ENCODE data around the gene CLIP4.
"Not testable (repeated sequence)": the region's sequence is repeated elsewhere in the genome, so short reads cannot be mapped to it uniquely, and the experiment has no call there.

The CLIP4 gene

DNA sequence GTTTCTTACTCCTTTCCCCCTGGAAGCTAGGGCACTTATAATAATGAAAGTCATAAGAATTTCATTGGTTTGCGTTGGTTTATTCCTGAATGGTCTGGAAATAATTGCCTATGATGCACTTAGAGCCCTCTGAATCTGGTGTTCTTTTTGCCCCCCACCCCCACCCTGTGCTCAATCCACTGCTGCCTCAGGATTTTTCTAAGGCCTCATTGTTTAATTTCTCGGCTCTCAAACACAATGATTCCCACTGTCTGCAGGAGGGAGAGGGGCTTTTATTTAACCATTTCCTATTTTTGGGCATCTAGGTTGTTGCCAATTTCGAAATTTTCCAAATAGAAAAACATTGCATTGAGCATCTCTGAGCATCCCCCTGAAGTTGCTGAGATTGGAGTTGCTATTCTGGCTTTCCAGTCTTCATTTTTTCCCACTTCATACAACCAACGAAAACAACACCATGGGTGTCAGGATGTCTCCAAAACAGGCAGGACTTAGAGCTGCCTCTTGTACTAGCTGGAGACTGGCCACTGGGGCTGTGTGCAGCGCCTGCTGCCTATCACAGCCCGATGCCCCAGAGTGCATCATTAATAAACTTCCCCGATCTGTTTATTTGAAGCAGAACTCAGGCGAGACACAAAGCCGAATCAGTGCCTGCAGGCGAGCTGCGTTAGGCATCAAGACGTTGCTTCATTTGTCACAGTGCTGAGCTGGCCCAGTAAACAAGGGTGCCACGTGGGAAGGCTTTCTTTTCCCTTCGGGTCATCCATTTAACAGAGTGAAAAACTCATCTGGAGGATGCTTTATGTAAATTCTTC lies 39.1 kb upstream of the CLIP4 start:
- H3K27me3 Mint-ChIP-seq (ENCODE audit: low read depth) = peaks cover 9% of the 10 kb centered on the region
- peaks cover 4% of the 10 kb centered on the region for H3K9me3 Mint-ChIP-seq
- H3K4me1 Mint-ChIP-seq = peaks cover 31% of the 10 kb centered on the region
- no peak overlapping the region for H3K4me3 Mint-ChIP-seq
- TF ChIP-seq, protein P1, sequence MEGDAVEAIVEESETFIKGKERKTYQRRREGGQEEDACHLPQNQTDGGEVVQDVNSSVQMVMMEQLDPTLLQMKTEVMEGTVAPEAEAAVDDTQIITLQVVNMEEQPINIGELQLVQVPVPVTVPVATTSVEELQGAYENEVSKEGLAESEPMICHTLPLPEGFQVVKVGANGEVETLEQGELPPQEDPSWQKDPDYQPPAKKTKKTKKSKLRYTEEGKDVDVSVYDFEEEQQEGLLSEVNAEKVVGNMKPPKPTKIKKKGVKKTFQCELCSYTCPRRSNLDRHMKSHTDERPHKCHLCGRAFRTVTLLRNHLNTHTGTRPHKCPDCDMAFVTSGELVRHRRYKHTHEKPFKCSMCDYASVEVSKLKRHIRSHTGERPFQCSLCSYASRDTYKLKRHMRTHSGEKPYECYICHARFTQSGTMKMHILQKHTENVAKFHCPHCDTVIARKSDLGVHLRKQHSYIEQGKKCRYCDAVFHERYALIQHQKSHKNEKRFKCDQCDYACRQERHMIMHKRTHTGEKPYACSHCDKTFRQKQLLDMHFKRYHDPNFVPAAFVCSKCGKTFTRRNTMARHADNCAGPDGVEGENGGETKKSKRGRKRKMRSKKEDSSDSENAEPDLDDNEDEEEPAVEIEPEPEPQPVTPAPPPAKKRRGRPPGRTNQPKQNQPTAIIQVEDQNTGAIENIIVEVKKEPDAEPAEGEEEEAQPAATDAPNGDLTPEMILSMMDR (IDR thresholded peaks at IDR 0.05; ENCODE audit: unreplicated experiment in 3 of 3) = no peak
- no peak overlapping the region for H3K27ac Mint-ChIP-seq
- no peaks in the 10 kb centered on the region for H3K36me3 Mint-ChIP-seq (ENCODE audit: low read depth)

DNA sequence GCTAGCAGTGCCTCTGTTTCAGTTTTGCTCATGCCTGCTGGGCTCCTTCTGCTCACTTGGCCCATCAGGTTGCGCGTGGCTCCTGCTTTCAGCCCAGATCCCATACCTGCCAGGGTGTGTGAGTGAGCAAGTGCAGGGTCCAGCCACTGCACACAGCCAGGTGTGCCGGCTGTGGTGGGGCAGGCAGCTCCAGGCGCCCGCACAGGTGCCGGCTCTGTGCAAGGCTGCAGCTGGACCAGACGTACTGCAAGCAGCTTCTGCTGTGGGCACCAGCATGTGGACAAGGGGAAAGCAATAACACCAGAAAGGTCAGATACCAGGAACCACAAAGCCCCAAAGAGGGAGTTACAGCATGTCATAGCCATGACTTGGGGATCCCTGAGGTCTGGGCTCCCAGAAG lies 35.3 kb upstream of the CLIP4 start:
- peaks cover 6% of the 10 kb centered on the region for H3K4me1 Mint-ChIP-seq
- TF ChIP-seq, protein P1 (IDR thresholded peaks at IDR 0.05; ENCODE audit: unreplicated experiment in 3 of 3) = no peak

DNA sequence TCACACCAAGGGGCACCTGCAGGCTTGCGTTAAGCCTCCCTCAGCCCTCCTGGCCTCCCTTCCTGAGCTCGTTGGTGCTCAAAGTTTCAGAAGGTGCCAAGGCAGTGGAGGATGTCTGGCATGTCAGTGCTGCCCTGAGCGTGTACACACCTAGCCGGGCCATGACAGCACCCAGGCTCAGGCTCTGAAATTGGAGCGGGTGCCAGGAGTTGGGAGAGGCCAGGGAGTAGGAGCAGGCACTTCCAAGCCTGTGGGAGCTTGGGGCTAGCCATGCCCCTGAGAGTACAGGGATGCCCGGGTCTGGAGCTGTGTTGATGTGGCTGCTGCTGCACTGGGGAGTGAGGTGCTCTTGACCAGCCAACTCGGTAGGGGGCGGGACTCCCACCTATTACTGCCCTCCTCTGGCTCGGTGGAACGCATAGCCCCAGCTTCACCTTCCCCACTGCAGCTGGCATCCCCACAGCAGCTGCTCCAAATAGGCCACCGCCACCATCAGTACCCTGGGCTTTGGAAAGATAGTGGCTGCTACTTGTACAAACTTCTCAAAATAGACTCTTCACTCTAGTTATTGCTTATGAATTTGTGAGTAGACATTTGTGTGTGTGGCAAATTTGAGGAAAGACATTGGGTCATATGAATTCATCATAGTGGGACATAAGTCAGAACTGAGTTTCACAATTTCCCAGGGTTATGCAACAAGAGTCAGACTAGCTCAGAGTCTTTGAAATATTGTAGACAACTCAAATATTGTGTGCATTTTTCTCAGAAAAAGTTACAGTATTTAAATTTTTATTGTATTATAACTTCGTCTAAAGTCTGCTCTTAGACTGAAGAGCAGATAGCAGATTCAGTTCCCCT lies 34.1 kb upstream of the CLIP4 start:
- Mint-ChIP-seq H3K4me1 (peaks cover 3% of the 10 kb centered on the region), H3K27ac (no peak overlapping the region)

More for the DNA sequence above, 35.3 kb upstream of the CLIP4 start:
- H3K4me3 Mint-ChIP-seq = no peak overlapping the region
- H3K36me3 Mint-ChIP-seq (ENCODE audit: low read depth) = no peaks in the 10 kb centered on the region
- no peak overlapping the region for H3K27ac Mint-ChIP-seq
- H3K27me3 Mint-ChIP-seq (ENCODE audit: low read depth) = no peaks in the 10 kb centered on the region
- H3K9me3 Mint-ChIP-seq = peaks cover 7% of the 10 kb centered on the region

GRCh38 chr2:29082804-29083495 lies 32.3 kb upstream of the CLIP4 start:
- Mint-ChIP-seq H3K4me1 (no peaks in the 10 kb centered on the region), H3K27me3 (ENCODE audit: low read depth) (peaks cover 4% of the 10 kb centered on the region), H3K27ac (no peak overlapping the region), H3K9me3 (peaks cover 7% of the 10 kb centered on the region), H3K4me3 (no peak overlapping the region), H3K36me3 (ENCODE audit: low read depth) (no peaks in the 10 kb centered on the region)
- TF ChIP-seq, protein P1 (IDR thresholded peaks at IDR 0.05; ENCODE audit: unreplicated experiment in 3 of 3) = no peak

More for the DNA sequence above, 34.1 kb upstream of the CLIP4 start:
- no peaks in the 10 kb centered on the region for H3K36me3 Mint-ChIP-seq (ENCODE audit: low read depth)
- TF ChIP-seq, protein P1 (IDR thresholded peaks at IDR 0.05; ENCODE audit: unreplicated experiment in 3 of 3) = no peak
- no peak overlapping the region for H3K4me3 Mint-ChIP-seq
- peaks cover 7% of the 10 kb centered on the region for H3K9me3 Mint-ChIP-seq
- no peaks in the 10 kb centered on the region for H3K27me3 Mint-ChIP-seq (ENCODE audit: low read depth)

- TF ChIP-seq, protein P1 (IDR thresholded peaks at IDR 0.05; ENCODE audit: unreplicated experiment in 3 of 3) = no peak
- Mint-ChIP-seq H3K27ac (no peak overlapping the region), H3K36me3 (ENCODE audit: low read depth) (no peaks in the 10 kb centered on the region), H3K27me3 (ENCODE audit: low read depth) (peaks cover 4% of the 10 kb centered on the region), H3K9me3 (peaks cover 4% of the 10 kb centered on the region), H3K4me1 (no peaks in the 10 kb centered on the region), H3K4me3 (no peak overlapping the region)
Observed at GRCh38 chr2:29084554-29084953, 30.7 kb upstream of the CLIP4 start.

DNA sequence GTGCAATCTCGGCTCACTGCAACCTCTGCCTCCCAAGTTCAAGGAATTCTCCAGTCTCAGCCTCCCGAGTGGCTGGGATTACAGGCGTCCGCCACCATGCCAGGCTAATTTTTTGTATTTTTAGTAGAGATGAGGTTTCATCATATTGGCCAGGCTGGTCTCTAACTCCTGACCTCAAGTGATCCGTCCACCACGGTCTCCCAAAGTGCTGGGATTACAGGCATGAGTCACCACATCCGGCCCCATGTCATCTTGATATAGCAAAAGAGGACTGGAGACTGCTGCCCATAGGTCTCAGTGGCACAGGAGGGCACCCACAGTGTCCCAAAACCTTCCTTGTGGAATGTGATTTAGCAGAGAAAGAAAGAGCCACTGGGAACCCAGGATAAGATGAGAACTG lies 24.9 kb upstream of the CLIP4 start:
- not testable (repeated sequence) for H3K4me1 Mint-ChIP-seq; H3K27ac Mint-ChIP-seq; H3K36me3 Mint-ChIP-seq (ENCODE audit: low read depth); H3K9me3 Mint-ChIP-seq; H3K4me3 Mint-ChIP-seq
- peaks cover 18% of the 10 kb centered on the region for H3K27me3 Mint-ChIP-seq (ENCODE audit: low read depth)
